Femur (tissue), 1 donor: Measurements from ENCODE around the gene MAP3K9.
A peak's percentile ranks its signal among the peaks of the same experiment; 100 is the strongest.
"Not testable (repeated sequence)": the region's sequence is repeated elsewhere in the genome, so short reads cannot be mapped to it uniquely, and the experiment has no call there.

Experiments
- DNase-seq: peaks from one replicate; pipeline ENCODE4 v3.0.0-alpha.2; 2017

Gene MAP3K9

DNA sequence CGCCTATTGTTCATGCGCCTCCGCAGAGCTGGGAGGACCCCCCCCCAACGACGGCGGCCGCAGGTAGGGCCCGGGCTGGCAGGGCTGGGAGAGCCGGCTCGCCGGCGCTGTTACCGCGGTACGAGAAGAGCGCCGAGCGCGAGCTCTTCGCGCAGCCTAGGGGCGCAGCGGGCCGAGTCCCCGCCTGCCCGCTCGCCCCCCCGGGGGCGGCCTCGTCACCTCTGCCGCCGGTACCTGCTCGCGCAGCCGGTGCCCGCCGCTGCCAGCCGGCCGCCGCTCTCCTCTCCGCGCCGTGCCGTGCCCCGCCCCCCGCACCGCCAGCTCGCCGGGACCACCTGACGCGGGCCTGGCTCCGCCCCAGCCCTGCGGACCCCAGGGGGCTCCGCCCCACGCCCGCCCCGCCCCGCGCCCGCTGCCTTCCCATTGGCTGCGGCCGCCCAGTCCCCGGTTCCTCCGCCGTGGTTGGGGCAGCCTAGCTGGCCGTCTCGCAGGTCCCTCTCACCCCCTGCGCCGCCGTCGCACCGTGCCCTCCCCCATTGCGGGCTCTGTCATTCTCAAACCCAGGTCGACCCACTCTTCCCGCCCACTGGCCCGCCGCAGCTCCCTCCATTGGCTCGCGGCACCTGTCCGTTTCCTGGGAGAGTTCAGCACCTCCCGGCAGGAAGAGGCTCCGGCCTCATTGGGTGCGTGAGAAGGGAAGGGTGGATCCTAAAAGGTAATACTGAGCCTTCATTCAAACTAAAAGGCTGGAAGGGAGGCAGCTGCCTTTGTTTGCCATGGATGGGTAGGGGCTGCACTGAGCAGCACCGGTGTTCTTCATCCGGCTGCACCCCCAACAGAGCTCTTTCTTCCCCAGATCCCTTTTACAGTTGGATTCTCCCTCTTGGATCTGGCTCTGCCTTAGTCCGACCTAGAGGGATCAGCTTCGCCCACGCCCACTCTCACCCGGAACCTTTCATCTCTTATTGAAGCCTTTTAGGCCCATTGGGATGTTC lies at the start of gene MAP3K9:
Gene MAP3K9 (minus strand): TSS at position 289 of the 995 bp plus-strand sequence. CDS start 342 bp downstream, outside the sequence.
- DNase-seq: peak; percentile 76

DNA sequence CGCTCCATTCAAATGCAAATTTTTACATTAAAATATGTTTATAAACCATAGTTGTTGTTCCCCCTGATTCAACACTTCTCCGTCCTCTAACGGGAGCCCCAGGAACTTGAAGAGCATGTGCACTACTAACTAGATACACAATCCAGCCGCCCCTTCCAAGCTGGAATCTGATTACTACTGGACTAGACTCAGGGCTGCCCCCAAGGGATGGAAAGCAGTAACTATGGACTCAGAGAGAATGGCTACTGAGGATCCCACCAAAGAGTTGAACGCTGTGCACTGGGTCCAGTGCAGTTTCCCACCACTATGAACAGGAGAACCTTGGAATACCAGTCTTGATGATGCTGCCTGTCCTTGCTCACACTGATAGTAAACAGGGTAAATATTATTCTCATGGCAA lies 49.3 kb upstream of the MAP3K9 start:
- DNase-seq: no peak

DNA sequence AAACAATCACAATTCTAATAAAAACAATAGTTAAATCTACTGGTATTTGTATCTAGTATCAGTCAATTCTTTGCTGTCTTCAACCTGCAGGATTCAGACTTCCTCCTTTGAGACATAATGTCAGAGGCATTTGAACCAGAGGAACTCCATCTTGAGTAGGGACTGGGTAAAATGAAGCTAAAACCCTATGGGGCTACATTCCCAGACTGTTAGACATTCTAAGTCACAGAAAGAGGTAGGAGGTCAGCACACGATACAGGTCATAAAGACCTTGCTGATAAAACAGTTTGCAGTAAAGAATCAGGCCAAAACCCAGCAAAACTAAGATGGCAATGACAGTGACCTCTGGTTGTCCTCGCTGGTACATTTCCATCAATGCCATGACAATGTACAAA lies 48.2 kb upstream of the MAP3K9 start:
- no peak for DNase-seq

DNA sequence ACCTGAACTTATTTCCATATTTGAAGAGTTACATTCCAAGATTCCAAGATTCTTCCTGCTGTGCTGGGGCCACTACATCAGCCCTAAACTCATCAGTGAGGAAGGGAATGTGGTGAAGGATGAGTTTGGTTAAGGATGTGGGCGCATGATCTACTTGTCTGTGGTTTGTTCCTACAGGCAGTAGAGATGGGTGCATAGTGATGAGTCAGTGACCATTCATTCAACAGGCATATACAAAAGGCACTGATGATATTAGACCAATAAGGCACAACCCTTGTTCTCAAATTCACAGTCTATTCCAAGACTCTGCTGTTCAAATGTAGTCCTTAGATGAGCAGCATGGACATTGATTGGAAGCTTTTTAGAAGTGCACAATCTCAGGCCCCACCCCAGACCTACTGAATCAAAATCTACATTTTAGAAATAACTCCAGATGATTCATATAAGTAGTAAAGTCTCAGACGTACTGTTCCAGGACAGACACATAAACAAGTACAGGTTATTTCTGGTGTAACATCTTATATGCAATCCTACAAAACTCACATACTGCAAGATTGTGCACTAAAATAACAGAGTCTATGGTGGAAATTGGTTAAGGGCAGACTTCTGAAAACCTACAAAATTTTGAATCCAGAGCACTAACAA lies 47.7 kb upstream of the MAP3K9 start:
- DNase-seq: no peak

DNA sequence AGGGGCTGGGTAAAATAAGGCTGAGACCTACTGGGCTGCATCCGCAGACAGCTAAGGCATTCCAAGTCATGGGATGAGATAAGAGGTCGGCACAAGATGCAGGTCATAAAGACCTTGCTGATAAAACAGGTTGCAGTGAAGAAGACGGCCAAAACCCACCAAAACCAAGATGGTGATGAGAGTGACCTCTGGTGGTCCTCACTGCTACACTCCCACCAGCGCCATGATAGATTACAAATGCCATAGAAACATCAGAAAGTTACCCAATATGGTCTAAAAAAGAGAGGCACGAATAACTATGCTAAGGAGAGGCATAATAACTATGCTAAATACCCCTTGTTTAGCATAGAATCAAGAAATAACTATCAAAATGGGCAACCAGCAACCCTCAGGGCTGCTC lies 46.2 kb upstream of the MAP3K9 start:
- DNase-seq: no peak

DNA sequence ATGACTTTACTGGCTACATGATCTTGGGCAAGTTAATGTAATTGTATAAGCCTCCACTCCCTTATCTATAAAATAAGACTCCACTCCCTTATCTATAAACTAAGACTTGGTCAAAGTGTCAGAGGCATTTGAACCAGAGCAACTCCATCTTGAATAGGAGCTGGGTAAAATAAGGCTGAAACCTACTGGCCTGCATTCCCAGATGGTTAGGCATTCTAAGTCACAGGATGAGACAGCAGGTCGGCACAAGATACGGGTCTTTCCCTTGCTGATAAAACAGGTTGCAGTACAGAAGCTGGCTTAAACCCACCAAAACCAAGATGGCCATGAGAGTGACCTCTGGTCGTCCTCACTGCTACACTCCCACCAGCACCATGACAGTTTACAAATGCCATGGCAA lies 44.3 kb upstream of the MAP3K9 start:
- DNase-seq: not testable (repeated sequence)

DNA sequence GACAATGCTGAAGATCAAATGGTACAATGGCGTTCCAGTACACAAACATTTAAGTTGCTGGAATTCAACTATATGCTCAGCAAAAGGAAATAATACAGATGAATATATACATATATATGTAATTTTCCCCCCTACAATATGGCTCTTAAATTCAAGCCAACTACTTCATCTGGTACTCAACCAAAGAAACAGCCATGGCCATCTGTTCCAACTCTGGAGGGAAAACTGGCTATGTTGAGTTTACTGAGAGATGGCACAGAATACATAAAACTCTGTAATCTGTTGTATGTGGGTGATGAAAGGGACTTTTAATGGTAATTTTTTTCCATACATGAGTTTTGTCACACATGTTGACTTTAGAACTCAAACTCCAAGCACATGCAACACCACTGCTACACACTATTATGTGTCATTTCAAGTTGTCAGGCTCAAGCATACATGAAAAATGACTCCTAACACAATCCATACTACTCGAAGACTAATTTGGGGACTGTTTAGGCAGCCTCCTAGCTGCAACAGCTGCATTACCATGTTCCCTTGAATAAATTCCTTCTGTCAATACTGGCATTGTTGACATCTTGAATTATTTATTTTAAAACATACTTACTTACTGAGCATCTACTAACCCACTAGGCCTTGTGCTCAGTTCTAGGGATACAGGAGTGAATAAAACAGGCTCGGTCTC lies 38.2 kb upstream of the MAP3K9 start:
- no peak for DNase-seq

DNA sequence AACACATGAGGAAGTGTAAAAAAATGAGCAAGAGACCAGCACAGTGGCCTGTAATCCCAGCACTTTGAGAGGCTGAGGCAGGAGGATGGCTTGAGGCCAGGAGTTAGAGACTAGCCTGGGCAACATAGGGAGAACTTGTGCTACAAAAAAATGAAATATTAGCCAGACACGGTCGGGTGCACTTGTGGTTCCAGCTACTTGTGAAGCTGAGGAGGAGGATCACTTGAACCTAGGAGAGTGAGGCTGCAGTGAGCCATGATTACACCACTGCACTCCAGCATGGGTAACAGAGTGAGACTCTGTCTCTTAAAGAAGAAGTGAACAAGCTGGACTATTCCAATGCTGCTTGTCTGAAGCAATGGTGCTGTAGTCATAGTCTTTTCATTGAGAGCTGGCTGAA lies 36.3 kb upstream of the MAP3K9 start:
- DNase-seq: no peak

DNA sequence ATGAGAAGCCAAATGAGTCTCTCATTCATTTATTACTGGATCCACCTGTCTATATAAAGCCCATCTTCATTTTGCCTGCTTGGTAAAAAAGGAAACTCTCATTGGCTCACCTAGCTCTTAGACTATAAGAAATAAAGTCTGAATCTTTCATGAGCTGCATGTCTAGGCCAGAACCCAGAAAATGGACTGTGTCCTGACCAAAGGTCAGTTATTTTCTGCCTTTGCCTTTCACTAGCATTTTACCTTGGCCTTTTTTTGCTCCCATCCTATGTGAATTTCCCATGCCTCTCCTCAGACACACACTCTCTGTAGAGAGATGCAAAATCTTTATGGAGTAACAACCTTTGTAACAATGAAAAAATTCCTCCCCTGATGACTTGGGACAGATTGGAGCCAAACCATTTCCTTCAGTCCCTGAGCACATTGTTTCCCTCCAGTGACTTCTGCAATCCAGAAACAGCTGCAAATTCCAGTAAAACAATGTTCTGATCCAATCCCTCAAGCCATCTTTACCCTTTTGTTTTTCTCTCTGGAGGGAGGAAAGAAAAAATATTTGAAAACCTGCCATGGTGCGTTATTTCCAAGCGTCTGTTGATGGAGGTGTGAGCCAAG lies 33.6 kb upstream of the MAP3K9 start:
- DNase-seq: no peak

DNA sequence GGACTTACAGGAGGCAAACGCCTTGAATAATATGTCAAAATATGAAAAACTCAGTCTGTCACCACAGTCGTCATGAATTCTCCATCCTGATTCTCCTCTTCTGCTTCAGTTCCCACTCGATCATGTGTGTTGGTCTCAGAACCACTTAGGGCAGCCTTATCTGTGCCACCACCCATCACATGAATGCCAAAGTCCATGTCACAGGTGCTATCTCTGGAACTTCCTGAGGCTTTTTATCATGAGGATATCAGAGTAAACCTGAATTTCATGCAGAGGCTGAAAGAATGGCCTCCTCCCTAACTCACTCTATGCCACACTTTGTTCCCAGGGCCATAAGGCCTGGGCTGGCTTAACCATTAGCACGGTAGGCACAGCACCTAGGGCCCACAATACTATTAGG lies 28.8 kb upstream of the MAP3K9 start:
- DNase-seq: no peak

DNA sequence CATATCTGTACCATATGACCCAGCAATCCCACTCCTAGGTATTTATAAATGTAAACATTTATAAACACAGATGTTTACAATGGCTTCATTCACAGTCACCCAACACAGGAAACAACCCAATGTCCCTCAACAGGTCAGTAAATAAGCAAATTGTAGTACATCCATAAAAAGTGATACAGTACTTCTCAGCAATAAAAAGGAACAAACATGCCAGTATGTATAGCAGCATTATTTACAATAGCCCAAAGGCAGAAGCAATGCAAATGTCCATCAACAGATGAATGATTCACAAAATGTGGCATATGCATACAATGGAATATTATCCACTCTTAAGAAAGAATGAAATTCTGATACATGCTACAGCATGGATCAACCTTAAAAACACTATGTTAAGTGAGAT lies 27.6 kb upstream of the MAP3K9 start:
- no peak for DNase-seq

DNA sequence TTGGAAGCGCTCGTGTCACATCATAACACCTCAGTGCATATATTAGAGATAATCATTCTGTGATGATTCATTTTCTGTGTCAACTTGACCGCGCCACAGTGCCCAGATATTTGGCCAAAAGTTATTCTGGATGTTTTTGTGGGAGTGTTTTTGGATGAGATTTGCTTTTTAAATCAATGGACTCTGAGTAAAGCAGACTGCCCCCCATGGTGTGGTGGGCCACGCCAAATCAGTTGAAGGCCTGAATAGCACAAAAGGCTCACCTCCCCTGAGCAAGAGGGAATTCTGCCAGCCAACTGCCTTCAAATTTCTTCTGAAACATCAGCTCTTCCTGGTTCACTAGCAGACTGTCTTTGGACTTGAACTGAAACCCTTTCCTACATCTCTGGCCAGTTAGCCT lies 24.6 kb upstream of the MAP3K9 start:
- no peak for DNase-seq

DNA sequence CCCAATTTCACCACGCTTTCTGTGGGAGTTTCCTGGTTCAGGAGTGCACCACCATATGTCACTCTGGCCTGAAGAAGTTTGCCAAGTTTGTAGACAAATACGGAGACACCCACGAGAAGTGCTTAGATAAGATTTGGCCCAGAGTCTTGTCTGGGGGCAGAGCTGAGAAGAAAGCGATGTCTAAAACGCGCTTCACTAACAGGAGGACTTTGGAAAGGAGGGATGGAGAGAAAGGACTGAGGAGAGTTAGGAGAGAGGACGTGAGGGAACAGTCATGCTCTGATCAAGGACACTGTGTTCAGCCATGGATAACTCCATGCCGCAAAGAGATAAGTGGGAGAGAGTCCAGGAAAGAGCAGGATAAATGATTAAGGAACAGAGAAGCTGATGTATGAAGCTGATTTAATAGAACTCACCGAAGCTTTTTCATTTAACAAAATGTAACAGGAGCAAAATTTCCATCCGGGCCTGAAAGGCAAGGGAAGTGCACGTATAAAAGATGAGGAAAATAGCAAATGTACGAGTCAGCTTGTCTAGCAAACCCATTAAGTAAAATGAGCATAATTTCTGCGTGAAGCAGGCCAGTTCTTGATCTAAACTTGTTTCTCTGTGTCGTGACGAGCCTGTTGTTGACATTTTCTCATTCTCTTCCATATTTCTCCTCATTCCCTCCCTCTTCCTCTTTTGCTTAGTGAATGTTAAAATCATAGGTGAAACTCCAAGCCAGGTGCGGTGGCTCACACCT lies 23.4 kb upstream of the MAP3K9 start:
- DNase-seq: no peak

DNA sequence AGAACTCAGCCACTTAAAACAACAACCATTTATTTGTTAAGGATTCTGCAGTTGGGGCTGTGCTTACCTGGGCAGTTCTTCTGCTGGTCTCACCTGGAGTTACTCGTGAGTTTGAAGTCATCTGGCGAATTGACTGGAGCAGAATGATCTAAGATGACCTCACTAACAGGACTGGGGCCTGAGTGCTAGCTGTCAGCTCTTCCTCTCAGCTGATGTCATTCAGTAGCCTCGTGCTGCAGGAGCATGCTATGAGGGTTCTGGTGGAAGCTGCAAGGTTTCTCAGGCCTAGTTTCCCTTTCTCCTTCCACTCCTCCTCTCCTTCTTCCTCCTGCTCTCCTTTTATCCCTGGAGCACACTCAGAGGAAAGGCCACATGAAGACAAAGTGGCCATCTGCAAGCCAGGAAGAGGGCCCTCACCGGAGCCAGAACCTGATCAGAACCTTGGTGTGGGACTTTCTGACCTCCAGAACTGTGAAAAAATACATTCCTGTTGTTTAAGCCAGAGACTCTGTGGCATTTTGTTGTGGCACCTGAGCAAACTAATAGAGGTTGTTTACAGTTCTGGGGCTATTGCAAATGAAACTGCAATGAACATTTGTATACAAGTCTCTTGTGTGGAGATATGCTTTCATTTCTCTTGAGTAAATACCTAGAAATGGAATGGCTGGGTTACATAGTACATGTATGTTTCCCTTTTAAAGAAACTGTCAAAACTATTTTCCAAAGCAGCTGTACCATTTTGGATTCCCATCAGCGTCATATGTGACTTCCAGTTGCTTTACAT lies 21.9 kb upstream of the MAP3K9 start:
- DNase-seq: no peak

DNA sequence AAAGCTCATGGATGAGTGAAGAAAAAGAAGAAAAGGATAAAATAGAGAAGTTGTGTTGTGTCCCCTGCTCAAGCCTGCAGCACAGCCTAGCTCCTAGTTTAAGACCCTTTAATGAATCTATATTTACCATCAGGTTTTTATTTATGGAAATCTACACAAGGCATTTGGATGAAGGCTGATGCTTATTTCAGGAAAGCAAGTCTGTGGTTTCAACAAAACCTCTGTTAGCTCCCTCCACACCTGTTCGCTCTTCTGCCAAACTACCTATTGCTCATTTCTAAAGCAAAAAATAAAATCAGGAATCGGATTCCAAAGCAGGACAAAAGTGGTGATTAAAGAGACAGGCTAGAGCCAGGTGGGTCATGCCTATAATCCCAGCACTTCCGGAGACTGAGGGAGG lies 18.9 kb upstream of the MAP3K9 start:
- DNase-seq: no peak

DNA sequence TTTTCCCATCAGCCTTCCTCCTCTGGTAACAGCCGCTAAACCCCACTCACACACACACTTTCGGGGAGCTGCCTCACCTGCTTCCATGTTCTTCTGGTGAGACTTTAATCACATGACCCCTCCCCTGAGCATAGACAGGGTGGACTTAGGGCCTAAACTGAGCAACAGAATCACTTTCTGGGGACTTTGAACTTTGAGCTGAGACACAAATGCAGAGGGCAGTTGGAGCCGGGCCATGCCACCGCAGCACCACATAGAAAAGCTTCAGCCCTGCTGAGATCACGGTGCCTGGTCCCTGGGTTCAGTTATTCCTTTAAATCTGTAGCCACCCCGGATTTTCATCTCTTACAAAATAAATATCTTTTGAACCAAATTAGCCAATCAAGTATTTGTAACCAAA lies 18.4 kb upstream of the MAP3K9 start:
- no peak for DNase-seq

DNA sequence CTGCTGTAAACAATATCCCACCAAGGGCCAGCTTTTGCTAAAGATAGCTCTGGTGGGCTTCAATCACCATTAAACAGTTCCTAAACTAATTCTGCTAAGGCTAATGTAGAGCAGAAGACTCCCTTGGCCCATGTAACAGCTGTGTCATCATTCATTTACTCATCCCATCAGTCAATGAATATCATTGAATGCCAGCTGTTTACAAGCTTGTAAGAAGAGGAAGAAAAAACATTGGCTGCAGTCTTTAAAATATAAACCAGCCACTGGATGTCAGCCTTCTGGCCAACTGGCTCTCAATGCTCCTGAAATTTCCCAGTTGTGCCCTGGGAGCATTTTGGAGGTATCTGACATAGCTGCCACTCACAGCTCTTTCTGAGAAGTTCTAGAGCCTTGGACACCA lies 18.0 kb upstream of the MAP3K9 start:
- DNase-seq: no peak

DNA sequence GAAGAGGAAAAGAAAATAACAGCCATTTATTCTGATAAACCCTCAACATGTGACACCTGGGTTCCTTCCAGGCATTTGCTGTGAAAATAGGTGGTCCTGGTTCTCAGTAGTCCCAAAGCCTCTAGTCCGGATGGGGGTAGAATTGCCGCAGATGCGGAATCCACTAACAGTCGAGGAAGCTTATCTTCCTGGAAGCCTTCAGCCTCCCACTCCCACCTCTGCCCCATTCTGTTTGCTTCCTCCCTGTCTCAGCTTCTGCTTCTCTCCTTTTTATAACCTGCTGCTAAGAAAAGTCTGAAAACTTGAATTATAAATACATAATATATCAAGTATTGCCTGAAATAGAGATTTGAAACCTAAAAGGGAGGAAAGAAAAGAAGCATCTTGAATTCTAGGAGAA lies 14.0 kb upstream of the MAP3K9 start:
- DNase-seq: no peak

DNA sequence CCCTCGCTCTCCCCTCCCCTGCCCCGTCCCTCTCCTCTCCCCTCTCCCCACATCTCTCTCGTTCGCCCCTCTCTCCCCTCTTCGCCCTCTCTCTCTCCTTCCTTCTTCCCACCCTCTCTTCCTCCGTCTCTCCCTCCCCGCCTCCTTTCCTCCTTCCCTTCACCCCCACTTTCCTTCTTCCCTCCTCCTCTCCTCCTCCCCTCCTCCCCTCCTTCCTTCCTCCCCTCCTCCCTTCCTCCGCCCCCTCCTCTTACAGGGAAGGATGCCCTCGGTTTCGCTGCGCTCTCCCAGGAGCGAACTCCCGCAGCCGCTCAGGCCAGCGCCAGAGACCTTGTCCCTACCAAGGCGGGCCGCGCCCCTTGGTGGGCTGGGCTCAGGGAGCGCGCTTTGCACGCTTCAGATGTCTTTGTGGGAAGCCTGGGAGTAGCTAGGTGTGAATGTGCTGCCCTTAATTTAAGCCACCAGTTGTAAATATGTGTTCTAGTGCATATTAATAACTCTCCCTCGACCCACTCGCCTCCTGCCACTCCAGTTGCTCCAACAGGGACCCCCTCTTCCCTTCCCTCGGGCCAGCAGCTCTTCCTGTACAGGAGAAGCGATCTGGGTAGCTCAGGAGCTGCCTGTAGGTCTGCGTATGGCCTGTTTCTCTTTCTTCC lies 13.3 kb upstream of the MAP3K9 start:
- peak; percentile 56 for DNase-seq

DNA sequence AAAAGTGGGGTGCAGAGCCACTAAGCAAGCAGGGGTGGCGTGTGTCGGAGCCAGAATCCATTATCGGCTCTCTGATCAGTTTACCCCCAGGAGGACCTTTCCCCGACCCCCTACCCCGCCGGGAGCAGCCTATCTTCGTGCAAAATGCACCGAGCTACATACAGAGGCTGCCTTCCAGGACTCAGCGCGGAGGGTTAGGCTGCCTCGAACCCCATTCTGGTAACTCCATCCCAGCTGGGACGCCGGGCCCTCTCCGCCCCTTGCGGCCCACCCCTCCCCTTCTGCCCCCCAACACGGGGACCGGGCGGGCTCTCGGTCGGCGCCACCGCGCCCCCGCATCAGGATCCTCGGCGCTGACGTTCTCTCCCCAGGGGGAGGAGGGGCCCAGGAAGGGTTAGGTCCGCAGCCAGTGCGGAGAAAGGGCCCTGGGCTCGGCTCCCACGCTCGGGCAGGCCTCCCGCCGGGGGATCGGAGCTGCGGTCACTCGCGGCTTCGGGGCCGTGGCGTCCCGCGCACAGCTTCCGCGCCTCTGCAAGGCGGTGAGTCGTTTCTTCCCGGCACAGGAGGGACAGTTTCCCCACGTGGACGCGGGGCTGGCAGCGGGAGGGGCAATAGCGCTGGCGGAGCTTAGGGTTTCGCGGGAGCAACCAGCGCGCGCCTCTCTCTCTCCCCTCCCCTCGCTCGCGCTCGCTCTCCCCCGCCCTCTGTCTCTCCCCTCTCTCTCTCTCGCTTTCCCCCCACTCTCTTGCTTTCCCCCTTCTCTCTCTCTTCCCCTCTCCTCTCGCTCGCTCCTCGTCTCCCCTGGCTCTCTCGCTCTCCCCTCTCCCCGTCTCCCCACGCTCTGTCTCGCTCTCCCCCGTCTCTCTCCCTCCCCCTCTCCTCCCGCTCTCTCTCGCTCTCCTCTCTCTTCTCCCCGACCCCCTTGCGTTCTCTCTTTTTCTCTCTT lies 12.5 kb upstream of the MAP3K9 start:
- peak; percentile 59 for DNase-seq
